Activated T-cell treated with anti-CD3 and anti-CD28 coated beads for 1 hour (primary cell): Measurements from ENCODE around the gene ILKAP.
"Not testable (repeated sequence)": the region's sequence is repeated elsewhere in the genome, so short reads cannot be mapped to it uniquely, and the experiment has no call there.

Experiments used
- DNase-seq: peaks from one replicate; pipeline ENCODE4 v3.0.0-alpha.2; 2020; ENCODE audit warnings: low read depth

The ILKAP gene

DNA sequence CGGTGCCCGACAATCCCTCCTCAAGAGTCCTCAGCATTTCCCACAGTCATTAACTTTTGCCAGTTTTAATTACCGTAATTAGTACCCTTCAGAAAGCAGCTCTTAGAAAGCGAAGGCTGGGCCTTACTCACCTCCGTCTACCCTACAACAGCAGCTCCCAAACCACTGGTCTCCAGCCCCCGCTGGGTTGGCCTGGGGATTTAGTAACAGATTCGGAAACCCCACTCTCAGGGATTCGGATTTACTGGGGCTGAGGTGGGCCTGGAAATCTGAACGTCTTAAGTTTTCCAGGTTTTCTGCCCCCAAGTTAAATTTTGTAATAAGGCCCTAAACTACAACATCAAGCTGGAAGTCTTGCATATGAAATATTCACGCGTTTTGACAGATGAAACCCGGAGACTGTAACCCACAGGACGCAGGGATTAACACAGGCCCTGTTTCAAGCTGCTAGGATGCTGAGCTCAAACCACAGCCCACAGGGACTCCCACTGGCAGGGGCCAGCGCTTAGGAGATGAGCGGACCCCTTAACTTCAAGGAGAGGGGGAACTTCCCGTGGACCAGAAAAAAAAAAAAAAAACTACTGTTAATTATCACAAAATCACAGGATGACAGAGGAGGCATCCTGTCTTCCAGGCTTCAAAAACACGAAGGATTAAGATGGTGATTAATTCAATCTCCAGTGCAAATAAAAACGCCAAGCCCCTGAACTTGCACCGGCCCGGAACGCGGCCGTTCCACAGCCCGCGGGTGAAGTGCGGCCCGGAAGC, 985 bp downstream of the ILKAP start:
- DNase-seq, result peak; percentile 7

DNA sequence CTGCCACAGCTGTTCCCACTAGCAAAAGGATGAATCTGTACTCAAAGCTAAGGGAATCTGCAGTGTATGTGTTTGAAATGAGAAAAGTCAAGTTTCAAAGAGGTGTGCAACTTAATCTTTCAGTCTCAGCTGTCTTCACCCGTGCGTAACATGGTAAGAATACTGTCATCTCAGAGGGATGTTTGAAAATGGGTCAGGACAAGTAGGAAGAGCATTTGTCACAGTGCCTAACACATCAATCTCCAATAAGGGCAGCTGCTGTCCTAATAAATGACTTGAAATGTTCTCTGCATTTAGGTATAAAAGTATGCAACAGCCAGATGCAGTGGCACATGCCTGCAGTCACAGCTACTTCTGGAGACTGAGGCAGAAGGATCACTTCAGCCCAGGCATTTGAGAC, 13.1 kb downstream of the ILKAP start:
- no peak for DNase-seq

DNA sequence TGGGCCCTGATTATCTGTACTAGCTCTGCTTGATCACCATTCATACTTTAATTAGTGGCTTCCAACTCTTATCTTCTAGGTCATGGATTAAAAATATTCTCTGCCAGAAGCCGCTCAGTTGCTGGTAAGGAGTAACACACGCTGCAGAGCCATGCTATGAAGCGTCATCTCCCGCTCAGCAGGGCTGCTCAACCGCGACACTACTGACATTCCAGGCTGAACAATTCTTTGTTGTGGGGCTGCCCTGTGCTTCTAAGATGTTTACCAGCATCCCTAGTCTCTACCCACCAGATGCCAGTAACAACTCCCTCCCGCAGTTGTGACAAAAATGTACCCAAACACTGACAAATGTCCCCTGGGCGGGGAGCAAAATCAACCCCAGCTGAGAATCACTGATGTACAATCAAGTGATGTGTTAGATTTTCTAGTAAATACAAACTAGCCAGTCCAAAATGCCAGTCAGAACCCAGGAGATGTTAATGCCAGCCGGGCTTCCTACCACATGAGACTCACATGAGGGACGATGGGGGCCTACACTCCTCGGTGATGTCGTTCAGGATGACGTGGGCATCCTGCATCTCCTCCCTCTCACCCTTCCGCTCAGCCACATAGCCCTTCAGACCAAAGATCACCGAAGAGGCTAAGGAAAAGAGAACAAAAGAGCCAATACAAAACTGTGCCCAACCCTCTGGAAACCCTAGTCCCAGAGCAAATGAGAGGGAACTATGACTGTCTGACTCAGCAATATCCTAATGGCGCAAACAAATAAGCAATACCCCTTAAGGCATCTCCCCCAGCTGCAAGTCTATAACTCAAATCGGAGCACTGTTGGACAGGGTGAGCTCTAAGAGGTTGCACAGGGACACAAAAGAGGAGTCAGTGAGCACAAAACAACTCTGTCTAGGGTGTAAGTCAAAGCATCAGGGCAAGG, 15.6 kb downstream of the ILKAP start:
- no peak for DNase-seq

- no peak for DNase-seq
Measured at GRCh38 chr2:238183821-238184220, 19.7 kb downstream of the ILKAP start.

DNA sequence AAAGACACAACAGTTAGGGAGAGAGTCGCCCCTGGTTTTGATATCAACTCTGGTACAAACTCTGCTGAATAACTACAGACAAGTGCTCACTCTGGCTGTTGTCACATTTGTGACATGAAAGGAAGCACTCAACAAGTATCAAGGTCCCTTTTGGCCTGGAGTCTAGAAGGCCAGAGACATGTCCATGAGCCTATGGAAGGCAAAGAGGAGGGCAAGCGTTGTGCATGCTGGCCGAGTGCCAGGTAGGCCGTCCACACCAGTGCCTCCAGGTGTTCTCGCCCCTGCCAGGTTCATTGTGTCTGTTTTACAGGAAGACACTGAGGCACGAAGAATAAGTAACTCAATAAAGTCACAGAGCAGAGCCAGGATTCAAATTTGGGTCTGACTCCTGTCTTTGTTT, 21.1 kb downstream of the ILKAP start:
- DNase-seq, result no peak

GRCh38 chr2:238180554-238180953, 22.9 kb downstream of the ILKAP start:
- DNase-seq, result no peak

DNA sequence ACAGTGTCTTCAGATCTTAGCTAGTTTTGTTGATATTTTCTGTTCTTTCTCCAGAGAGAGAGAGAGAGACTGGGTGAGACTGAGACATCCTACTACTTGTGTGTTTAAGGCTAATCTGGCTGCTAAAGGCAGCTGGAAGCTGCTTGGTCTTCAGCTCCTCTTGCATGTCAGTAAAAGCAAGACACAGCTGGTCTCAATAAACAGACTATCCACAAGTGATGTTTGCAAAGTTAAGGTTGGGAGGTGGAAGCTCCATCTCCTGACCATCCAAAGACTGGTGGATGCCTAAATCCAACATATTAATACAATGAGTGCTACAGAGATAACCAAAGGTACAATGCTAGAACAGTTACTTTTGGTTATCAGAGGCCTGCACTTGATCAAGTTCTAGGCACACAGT, 26.9 kb downstream of the ILKAP start:
- DNase-seq, result no peak

DNA sequence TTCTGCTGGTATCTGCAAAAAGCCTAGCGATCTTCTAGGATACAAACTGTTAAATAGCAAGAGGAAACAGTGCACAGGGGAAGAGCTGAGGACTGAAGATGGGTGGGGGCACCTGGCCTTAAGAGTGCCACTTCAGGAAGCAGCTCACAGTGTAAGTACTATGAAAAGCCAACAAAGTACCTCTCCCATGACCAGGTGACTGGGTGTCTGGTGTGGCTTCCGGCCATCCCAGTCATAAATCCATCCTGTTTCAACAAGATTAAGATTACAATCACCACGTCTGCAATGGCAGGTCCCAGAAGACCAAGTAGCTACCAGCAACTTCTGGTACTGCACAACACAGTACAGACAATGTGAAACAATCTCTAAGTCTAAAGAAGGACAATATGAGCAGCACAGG, 28.8 kb downstream of the ILKAP start:
- no peak for DNase-seq

DNA sequence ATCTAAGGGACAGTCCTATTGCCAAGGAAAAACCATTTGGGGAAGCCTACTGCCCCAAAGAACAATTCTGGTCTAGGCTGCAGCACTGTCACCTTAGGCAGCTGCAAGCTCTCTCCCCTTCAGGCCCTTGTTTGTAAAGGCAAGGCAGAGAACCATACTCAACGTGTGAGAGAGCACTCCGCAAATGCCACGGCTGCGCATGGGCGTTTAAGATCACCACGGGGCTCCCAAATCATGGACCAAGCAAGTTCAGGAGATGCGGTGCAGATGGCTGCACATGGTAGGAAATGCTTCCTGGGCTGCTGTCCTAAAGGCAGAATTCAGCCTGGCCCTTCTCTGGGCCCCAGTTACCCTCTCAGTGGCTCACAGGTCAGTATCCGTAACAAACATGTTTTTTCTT, 29.2 kb downstream of the ILKAP start:
- no peak for DNase-seq

DNA sequence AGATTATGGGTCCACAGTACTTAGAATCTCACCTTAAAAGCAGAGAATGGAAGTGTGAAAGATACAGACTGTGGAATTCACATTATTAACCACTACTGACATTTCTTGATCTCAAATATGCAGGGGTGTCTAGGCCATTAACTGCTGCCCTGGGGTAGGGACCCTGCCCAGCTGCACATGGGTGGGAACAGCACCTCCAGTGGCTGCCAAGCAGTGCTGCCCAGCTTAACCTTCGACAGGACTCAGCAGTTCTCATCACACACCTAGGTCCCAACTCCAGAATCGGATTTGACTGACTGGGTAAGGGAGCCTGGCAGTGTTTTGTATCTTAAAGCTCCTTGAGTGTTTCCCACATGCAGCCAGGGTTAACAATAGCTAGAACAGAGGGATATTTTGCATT, 29.8 kb downstream of the ILKAP start:
- DNase-seq, result no peak

DNA sequence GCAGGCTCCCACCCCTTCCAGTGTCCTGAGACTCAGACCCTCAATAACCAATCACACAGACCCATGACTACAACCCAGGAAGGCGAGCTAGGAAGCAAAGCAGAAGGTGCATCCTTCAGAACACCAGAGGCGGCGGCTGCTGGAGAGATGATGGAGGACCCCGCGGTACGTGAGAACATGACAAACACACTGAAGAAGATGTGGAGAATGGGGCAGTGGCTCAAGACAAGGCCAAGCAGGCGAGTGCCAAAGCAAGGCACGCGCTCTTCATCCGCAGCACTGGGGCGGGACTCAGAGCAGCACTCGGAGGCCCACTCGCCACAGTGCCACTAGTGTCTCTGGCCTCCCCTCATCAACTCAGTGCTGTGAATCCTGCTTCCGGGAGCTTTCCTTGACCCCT, 31.1 kb downstream of the ILKAP start:
- DNase-seq, result no peak

DNA sequence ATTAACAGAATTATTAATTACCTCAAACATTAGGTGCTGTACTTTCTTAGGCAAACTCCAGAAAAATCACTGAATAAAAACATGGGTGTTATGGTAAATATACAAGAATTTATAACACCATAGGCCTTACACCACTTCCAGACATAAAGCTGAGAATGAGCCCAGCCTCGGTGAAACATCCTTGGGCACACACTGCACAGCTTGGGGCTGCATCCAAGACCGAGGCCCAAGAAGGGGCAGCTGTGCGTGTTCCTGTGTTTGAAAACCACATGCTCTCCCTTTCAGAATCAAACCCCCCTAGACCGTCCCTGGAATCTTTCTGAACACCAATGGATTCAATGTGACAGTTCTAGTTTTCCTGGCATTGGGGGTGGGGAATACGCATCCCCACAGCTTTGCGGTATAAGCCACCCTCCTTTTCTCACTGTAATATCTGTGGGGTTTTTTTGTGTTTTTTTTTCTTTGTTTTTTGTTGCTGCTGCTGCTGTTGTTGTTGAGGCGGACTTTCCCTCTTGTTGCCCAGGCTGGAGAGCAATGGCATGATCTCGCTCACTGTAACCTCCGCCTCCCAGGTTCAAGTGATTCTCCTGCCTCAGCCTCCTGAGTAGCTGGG, 31.8 kb downstream of the ILKAP start:
- DNase-seq, result no peak

- not testable (repeated sequence) for DNase-seq
Measured at GRCh38 chr2:238171072-238171431, 32.4 kb downstream of the ILKAP start.

GRCh38 chr2:238170386-238171071, 33.0 kb downstream of the ILKAP start:
- no peak for DNase-seq

DNA sequence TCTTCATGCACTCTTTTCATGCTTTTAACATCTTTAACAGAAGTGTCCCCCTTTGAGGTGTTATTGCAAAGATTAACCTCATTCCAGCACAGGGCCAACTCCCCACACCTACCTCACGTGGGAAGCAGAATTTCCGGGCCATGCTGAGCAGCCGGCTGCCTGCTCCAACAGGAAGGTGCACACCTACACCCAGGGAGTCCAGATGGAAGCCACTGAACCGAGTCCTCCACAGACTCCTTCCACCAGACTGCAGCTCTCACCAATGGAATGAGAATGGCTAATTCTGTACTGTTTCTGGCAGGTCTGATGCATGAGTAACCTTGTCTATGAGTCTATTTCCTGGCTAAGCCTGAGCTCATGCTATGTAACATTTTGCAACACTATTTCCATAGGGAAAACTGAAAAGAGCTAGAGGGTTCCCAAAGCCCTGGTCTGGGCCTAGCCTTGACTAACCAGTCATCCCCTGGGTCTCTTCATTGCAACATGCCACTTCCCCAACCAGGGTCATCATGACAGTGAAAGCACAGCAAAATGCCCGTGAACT, 33.7 kb downstream of the ILKAP start:
- no peak for DNase-seq

- DNase-seq, result no peak
Measured at GRCh38 chr2:238169048-238169707, 34.3 kb downstream of the ILKAP start.

DNA sequence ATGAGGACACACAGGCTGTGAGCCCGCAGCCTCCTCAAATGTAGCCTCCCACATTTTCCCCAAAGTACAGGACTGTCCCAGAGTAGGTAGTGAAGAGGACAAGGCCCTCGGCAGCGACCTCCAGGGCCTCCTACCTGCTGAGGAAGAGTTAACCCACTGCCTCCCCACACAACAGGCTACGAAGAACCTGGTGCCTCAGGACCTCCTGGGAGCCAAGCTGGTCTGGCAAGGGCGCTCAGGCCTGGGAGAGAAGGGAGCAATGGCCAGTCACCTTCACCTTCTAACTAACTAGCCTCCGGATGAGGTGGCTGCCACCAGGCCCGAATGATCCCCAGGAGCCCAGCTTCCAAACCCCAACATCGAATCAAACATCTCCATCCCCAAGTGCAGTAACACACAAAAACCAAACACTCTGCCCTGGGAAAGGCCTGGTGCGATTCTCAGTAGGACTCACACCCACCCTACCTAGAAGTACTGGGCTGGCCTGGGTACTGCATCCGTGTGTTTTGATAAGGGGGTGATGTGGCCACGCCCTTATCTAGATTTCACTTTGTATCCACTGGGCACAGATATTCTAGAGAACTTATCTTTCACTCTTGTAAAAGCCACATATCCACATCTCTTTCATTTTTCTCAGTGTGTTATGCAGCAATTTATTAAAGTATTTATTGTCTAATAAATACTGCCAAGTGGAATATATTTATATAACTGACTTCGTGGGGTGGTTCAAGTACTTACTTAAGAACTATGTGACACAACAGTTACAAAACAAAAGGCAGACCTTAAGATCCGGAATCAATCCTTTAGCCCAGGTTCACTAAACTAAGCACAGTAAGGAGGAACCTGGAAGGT, 35.1 kb downstream of the ILKAP start:
- DNase-seq, result no peak

GRCh38 chr2:238167761-238168160, 35.7 kb downstream of the ILKAP start:
- DNase-seq, result no peak

DNA sequence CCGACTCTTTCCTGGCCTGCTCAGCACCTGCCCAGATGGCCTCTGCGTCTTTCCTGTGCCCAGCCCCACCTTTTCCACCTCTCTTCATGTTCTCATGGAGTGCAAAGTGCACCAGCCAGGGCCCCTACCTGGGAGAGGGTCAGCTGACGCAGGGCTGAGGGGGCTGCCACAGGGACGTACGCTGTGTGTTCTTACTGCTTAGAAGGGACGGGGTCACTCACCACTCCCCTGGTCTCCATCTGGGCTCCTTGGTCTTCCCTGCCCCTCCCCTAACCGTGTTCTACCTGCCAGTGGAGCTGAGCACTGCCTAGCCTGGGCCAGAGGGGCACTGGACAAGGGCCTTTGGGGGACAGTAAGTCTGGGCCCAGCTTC, 36.2 kb downstream of the ILKAP start:
- no peak for DNase-seq
